Activated CD8-positive, alpha-beta memory T cell treated with anti-CD3 and anti-CD28 coated beads, Interleukin-2, amount 50 U/mL, for 48 hours (primary cell): ENCODE data around the gene PPP1R12C.

Experiments used
- DNase-seq: peaks from one replicate; pipeline ENCODE4 v3.0.0-alpha.2; 2020

PPP1R12C gene

DNA sequence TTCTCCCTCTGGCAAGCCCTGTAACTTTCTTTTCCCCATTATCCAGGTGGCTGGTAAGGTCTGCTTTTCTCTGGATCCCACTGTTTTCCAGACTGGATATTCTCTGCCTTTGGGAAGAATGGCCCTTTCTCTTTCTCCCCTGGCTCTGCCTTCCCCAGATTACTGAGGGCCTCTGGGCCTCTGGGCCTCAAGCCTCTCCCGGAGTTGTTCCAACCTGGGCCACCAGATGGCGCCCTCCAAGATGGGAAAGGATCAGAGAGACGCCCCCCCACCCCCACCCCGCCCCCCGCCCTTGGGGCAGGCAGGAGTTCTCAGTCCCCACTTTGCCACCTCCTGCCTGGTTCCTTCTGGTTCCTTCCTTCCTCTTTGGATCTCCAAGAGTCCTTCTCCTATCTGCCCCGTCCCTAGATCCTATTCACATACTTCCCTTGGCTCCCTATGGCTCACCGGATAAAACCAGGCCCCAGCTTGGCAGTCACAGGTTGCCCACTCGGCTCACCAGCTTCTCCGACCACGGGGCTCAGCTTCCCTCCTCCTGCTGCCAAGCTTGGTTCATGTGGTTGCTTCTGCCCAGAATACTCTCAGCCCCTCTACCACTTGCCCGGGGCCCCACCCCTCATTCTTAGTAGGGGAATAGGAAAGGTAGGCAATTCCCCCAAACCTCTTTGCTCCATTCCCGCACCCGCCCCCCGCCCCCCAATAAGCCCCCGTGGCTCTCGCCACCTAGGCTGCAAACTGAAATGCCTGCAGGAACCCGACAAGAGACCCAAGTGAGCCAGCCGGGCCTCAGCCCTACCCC is 28.7 kb downstream of the PPP1R12C start:
- peak; percentile 99 for DNase-seq

GRCh38 chr19:55088021-55088451 is 29.4 kb downstream of the PPP1R12C start:
- DNase-seq, result no peak

DNA sequence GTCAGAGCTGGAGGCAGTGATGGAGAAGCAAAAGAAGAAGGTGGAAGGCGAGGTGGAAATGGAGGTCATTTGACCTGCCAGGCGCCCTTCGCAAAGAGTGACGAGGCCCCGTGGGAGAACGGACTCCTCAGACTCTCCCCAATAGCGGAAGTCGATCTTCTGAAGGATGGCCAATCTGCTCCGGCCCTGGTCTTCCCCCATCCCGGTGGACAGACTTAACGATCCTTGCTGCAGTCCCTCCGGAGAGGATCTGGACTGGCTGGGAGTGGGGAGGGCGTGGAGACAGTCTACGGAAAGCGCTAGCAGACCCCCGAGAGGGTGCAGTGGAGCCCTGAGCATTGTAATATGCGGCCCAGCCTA is 29.9 kb downstream of the PPP1R12C start:
- no peak for DNase-seq

DNA sequence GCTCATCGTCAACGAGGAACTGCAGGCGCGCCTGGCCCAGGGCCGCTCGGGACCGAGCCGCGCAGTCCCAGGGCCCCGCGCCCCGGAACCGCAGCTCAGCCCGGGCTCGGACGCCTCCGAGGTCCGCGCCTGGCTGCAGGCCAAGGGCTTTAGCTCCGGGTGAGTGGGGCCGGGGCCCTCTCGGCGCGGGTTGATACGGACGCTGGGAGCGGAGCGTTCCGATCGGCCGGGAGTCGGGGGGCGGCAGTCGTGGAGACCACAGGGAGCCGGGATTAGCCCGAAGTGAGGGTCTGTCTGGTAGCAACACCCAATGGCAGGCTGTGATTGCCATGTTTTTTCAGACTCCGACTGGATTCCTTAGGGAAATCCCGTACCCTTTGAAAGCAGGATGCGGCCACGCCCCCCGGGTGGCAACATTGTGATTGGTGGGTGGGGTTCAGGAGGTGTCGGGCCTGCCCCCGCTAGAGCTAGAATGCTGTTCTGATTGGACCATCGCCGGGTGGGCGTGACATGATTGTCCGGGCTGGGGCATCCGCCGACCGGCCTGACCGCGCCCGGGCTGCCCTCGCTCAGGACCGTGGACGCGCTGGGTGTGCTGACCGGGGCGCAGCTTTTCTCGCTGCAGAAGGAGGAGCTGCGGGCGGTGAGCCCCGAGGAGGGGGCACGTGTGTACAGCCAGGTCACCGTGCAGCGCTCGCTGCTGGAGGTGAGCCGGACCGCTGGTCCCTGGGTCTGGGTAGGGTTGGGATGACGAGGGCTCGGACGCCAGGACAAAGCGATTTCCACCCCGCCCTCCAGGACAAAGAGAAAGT is 30.5 kb downstream of the PPP1R12C start:
- DNase-seq, result peak; percentile 82

GRCh38 chr19:55085923-55086715 is 31.3 kb downstream of the PPP1R12C start:
- no peak for DNase-seq

- DNase-seq, result no peak
Observed at GRCh38 chr19:55084416-55084815, 33.0 kb downstream of the PPP1R12C start.

DNA sequence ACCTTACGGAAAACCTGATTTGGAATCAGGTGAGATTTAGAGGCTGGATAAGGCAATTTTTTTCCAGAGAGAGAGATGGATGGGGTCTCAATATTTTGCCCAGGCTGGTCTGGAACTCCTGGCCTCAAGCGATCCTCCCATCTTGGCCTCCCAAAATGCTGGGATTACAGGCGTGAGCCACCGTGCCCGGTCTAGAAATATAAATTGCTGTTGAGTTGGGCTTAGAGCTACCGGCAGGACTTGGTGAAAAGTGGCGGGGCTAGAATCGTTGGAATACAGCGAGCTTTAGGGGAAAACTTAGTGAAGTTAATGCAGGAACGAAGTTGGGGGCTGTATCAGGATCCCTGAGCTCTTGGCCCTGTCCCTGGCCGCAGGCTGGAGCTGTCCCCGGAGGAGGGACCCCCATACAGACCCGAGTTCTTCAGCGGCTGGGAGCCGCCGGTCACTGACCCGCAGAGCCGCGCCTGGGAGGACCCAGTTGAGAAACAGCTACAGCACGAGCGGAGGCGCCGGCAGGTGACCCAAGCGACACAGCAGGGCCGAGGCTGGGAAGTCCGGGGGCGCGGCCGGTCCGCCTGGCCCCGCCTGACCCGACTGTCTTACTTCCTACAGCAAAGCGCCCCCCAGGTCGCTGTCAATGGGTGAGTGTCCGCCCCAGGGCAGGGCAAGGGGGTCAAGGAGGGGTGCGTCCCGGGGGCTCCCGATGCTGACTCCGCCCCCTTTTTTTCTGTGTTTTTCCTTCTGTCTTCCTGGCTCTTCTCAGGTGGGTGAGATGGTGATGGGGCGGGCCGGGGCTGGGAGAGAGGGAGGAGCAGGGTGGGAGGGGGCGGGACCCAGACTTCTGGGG is 34.2 kb downstream of the PPP1R12C start:
- DNase-seq, result peak; percentile 43

DNA sequence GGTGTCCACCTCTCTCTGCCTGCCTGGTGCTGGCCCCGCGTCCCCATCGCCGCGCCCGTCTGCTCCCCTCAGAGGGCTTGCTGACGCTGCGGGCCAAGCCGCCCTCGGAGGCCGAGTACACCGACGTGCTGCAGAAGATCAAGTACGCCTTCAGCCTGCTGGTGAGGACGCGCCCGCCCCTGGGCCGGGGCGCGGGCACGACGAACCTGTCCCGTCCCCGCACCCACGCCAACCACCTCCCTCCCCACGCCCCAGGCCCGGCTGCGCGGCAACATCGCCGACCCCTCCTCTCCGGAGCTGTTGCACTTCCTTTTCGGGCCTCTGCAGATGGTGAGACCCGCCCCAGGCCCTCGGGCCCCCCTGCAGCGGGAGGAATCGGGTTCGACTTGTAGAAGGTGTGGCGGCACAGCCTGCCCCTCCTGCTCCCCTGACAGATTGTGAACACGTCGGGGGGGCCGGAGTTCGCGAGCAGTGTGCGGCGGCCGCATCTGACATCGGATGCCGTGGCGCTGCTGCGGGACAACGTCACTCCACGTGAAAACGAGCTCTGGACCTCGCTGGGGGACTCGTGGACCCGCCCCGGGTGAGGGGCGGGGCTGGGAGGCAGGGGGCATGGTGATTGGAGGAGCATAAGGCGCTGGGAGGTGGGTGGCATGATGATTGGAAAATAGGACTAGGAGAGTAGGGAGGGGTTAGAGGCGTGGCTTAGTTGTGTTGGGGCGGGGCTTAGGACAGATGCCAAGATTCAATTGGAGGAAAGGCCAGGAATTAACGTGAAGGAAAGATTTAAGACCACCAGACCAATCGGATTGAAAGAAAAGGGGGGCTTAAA is 35.2 kb downstream of the PPP1R12C start:
- DNase-seq, result peak; percentile 71

GRCh38 chr19:55081770-55082019 is 35.7 kb downstream of the PPP1R12C start:
- no peak for DNase-seq

DNA sequence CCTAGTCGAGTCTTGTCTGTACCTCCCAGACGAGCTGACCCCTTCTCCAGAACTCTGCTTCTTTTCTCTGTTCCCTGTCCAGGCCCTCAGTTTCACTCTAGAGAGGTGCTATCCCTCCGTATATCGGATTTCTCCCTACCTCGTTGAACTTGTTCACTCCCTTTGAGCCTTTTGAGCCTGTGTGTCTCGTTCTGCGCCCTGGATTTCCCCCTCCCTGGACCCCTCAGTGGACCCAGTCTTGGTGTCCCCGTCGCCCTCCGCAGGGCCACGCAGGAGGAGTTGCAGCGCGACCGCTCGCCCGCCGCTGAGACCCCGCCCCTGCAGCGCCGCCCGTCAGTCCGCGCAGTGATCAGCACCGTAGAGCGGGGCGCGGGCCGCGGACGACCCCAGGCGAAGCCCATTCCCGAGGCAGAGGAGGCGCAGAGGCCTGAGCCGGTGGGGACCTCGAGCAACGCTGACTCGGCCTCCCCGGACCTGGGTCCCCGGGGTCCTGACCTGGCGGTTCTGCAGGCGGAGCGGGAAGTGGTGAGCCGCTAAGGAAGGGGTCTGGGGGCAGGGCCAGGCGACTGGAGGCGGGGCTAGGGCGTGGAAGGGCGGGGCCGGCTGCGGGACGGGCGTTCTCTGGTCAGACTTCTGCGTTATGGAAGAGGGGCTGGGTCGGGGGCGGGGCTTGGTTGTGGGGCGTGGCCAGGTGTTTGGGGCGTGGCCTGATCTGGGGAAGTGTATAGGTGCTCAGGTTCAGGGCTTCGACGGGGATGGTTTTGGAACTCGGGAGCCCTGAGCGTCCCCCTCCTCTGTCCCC is 36.3 kb downstream of the PPP1R12C start:
- DNase-seq, result peak; percentile 96

DNA sequence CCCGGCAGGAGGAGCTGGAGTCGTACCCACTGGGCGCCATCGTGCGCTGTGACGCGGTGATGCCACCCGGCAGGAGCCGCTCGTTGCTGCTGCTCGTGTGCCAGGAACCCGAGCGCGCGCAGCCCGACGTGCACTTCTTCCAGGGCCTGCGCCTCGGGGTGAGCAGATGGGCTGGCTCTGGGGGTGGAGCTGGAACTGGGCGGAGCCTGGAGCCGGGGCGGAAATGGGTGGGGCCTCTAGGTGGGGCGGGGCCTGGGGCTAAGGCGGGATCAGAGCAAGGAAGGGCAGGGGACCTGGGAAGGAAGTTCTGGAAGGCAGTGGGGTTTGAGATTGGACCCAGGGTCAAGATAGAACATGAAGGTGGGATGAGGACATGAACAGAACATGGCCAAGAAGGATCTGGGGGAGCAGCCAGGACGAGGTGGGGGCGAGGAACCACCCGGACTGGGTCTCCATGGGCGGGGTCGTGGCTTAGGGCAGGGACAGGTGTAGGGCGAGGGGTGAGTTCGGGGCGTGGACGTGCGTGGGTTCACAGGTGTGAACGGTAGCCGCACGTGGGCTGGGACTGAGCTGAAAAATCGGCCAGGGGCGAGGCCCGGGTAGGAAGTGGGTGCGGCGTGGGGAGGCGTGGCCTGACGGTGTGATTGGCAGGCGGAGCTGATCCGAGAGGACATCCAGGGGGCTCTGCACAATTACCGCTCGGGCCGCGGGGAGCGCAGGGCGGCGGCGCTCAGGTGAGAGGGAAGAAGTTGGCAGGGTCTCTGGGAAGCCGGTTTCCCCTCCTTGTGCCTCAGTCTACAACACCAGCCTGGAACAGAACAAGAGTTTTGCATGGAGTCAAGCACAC is 37.1 kb downstream of the PPP1R12C start:
- DNase-seq, result peak; percentile 88

GRCh38 chr19:55079400-55080038 is 37.9 kb downstream of the PPP1R12C start:
- DNase-seq, result peak; percentile 45

GRCh38 chr19:55078996-55079395 is 38.4 kb downstream of the PPP1R12C start:
- DNase-seq, result no peak

- no peak for DNase-seq
Observed at GRCh38 chr19:55077106-55077505, 40.3 kb downstream of the PPP1R12C start.

- DNase-seq, result no peak
Observed at GRCh38 chr19:55076321-55076720, 41.1 kb downstream of the PPP1R12C start.

DNA sequence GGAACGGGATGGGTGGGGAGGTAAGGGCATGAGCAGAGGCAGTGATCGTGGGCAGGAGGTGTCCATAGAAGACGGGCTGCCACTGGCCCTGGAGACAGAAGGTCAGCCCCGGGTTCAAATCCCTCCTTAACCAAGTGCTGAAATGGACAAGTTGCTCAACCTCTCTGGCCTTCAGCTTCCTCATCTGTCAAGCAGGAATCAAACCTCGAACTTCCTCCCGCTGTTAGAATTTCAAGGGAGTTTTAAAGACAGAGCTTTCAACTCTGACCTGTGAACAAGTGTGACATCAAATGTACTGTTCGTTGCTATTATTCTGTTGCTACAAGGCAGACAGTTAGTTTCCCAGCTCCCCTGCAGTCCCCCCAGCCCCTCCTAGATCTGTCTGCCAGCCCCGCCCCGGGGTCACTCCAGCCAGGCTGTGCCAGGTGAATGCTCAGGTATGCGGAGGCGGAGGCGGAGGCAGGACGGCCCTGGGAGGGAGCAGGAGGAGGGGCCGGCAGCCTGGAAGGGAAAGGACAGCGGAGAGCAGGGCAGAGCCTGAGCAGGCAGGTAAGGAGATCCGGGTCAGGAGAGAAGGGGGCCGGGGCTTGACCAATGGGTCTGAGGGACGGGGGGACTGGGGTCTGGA is 42.0 kb downstream of the PPP1R12C start, which contains the start of gene EPS8L1:
EPS8L1 (plus strand) TSS at position 499 of the 628 bp plus-strand sequence. CDS start 576 bp downstream, outside the sequence.
- DNase-seq, result no peak

- no peak for DNase-seq
Observed at GRCh38 chr19:55071913-55072312, 45.5 kb downstream of the PPP1R12C start.

- DNase-seq, result no peak
Observed at GRCh38 chr19:55071129-55071502, 46.3 kb downstream of the PPP1R12C start.
